HepG2 (cell line): ENCODE results near the gene MMP24OS. TPM values are rescaled to one million over a fixed set of nuclear protein-coding genes. Genes with fewer than 3 reads are reported as not detected.

ENCODE experiments used
- AGO2 ChIP-seq: fragments of 200-400 bp; formaldehyde crosslinking; optimal IDR thresholded peaks from 2 replicates; pipeline ENCODE3; 2017; ENCODE audit warnings: mild to moderate bottlenecking, low read depth, low read length, moderate library complexity
- HCFC1 ChIP-seq: fragments of 150-350 bp; IDR thresholded peaks from 2 replicates; pipeline ENCODE4 v1.6.1; 2014; ENCODE audit warnings: low read depth, low read length
- HHEX ChIP-seq: IDR thresholded peaks from 2 replicates; pipeline ENCODE4 v1.6.1; 2016; ENCODE audit warnings: control low read depth
- HNRNPH1 ChIP-seq: fragments of 200-400 bp; formaldehyde crosslinking; optimal IDR thresholded peaks from 2 replicates; pipeline ENCODE3; 2017; ENCODE audit warnings: mild to moderate bottlenecking, low read depth, low read length
- HNRNPLL ChIP-seq: fragments of 200-400 bp; formaldehyde crosslinking; IDR thresholded peaks from 2 replicates; pipeline ENCODE4 v1.6.1; 2017; ENCODE audit warnings: mild to moderate bottlenecking, low read depth, low read length; ENCODE audit not compliant: poor library complexity, severe bottlenecking
- KLF13 ChIP-seq: sonication (generic); formaldehyde crosslinking; IDR thresholded peaks from 2 replicates; pipeline ENCODE4 v1.4.0; 2020; ENCODE audit warnings: mild to moderate bottlenecking, missing genetic modification reagents
- NCOA2 ChIP-seq: sonication (generic); formaldehyde crosslinking; IDR thresholded peaks from 2 replicates; pipeline ENCODE4 v1.8.0; 2022; ENCODE audit warnings: inconsistent platforms
- NFKB2 ChIP-seq: sonication (generic); formaldehyde crosslinking; IDR thresholded peaks from 2 replicates; pipeline ENCODE4 v1.4.0; 2020; ENCODE audit warnings: missing genetic modification reagents, borderline replicate concordance
- NKX3-1 ChIP-seq: sonication (generic); formaldehyde crosslinking; IDR thresholded peaks from 2 replicates; pipeline ENCODE4 v1.5.0; 2020; ENCODE audit warnings: missing genetic modification reagents
- POGZ ChIP-seq: sonication (generic); formaldehyde crosslinking; IDR thresholded peaks from 2 replicates; pipeline ENCODE4 v1.4.0; 2020; ENCODE audit warnings: mild to moderate bottlenecking, missing genetic modification reagents
- SAFB2 ChIP-seq: sonication (generic); formaldehyde crosslinking; IDR thresholded peaks from 2 replicates; pipeline ENCODE4 v1.5.1; 2020; ENCODE audit warnings: missing genetic modification reagents, low read depth, mild to moderate bottlenecking, borderline replicate concordance
- SMAD1 ChIP-seq: sonication (generic); formaldehyde crosslinking; IDR thresholded peaks from 2 replicates; pipeline ENCODE4 v1.4.0; 2020; ENCODE audit warnings: missing genetic modification reagents, low read depth, mild to moderate bottlenecking, borderline replicate concordance
- SRSF4 ChIP-seq: fragments of 200-400 bp; formaldehyde crosslinking; IDR thresholded peaks from one replicate; pipeline ENCODE4 v1.6.1; 2018; ENCODE audit warnings: mild to moderate bottlenecking, low read depth, low read length, moderate library complexity; ENCODE audit not compliant: poor library complexity, severe bottlenecking
- TSC22D2 ChIP-seq: sonication (generic); formaldehyde crosslinking; IDR thresholded peaks from 2 replicates; pipeline ENCODE4 v1.5.1; 2020; ENCODE audit warnings: missing genetic modification reagents, mild to moderate bottlenecking, borderline replicate concordance
- ZNF121 ChIP-seq: sonication (generic); formaldehyde crosslinking; IDR thresholded peaks from 2 replicates; pipeline ENCODE4 v1.5.0; 2020; ENCODE audit warnings: mild to moderate bottlenecking, missing genetic modification reagents
- ZNF235 ChIP-seq: sonication (generic); formaldehyde crosslinking; IDR thresholded peaks from 2 replicates; pipeline ENCODE4 v1.8.1; 2023; ENCODE audit warnings: mild to moderate bottlenecking, missing genetic modification reagents, borderline replicate concordance
- ZNF264 ChIP-seq: sonication (generic); formaldehyde crosslinking; IDR thresholded peaks from 2 replicates; pipeline ENCODE4 v1.4.0; 2020; ENCODE audit warnings: missing genetic modification reagents
- ZNF530 ChIP-seq: sonication (generic); formaldehyde crosslinking; IDR thresholded peaks from 2 replicates; pipeline ENCODE4 v1.5.0; 2020; ENCODE audit warnings: low read depth, mild to moderate bottlenecking, missing genetic modification reagents
- ZNF615 ChIP-seq: sonication (generic); formaldehyde crosslinking; IDR thresholded peaks from 2 replicates; pipeline ENCODE4 v1.5.0; 2020; ENCODE audit warnings: mild to moderate bottlenecking, missing genetic modification reagents, borderline replicate concordance
- ZNF788 ChIP-seq: sonication (generic); formaldehyde crosslinking; IDR thresholded peaks from 2 replicates; pipeline ENCODE4 v1.5.0; 2020; ENCODE audit warnings: mild to moderate bottlenecking, missing genetic modification reagents, borderline replicate concordance
- ZSCAN25 ChIP-seq: sonication (generic); formaldehyde crosslinking; IDR thresholded peaks from 2 replicates; pipeline ENCODE4 v1.8.0; 2022; ENCODE audit warnings: mild to moderate bottlenecking, missing genetic modification reagents
- polyA plus RNA-seq, 8 experiments: library from polyadenylated mRNA; depleted of rRNA in 3 of 8; stranded (reverse) in 7 of 8; unstranded in 1 of 8; fragments of >200 nt; fragmentation: Illumina TruSeq in 4 of 8; extraction: Trizol in 4 of 8; gene quantifications; 2 replicates each; pipeline versions ENCODE4 v1.2.1 to v1.2.3, GENCODE V29; 2011 to 2016; ENCODE audit warnings: low read depth in 4 of 8, missing spikeins in 1 of 8, mixed read lengths in 1 of 8; ENCODE audit not compliant: insufficient read depth in 1 of 8
- total RNA-seq, 5 experiments: library from RNA; depleted of rRNA; stranded (reverse); fragments of >200 nt; fragmentation: Illumina TruSeq; extraction: Trizol; gene quantifications; 2 replicates each; pipeline ENCODE4 v1.2.3, GENCODE V29; 2016; ENCODE audit warnings: low read depth in 1 of 5
- TF ChIP-seq, protein P1 (sequence below): sonication (generic); formaldehyde crosslinking; IDR thresholded peaks from 2 replicates; pipeline ENCODE4 v1.4.0; 2020; ENCODE audit warnings: missing genetic modification reagents, borderline replicate concordance
- TF ChIP-seq, protein P2 (sequence below): sonication (generic); formaldehyde crosslinking; IDR thresholded peaks from 2 replicates; pipeline ENCODE4 v1.4.0; 2020; ENCODE audit warnings: missing genetic modification reagents, mild to moderate bottlenecking, borderline replicate concordance

Gene MMP24OS
- total and polyA plus RNA-seq, 2 of the 13 experiments (the other 11 are each of a cell fraction or from before 2014, with no cell fraction given): 6.0 to 8.5 TPM

GRCh38 chr20:35286077-35286898, 8.4 kb upstream of the MMP24OS start (continued):
- TF ChIP-seq HNRNPH1: no peak
- TF ChIP-seq SRSF4: no peak
- TF ChIP-seq HHEX (CRISPR knock-in tag): peak; percentile 53
- TF ChIP-seq TSC22D2 (CRISPR knock-in tag): peak; percentile 66
- peak; percentile 89 for TF ChIP-seq ZNF264
- TF ChIP-seq AGO2: no peak
- TF ChIP-seq HNRNPLL: no peak
- TF ChIP-seq, protein P1, sequence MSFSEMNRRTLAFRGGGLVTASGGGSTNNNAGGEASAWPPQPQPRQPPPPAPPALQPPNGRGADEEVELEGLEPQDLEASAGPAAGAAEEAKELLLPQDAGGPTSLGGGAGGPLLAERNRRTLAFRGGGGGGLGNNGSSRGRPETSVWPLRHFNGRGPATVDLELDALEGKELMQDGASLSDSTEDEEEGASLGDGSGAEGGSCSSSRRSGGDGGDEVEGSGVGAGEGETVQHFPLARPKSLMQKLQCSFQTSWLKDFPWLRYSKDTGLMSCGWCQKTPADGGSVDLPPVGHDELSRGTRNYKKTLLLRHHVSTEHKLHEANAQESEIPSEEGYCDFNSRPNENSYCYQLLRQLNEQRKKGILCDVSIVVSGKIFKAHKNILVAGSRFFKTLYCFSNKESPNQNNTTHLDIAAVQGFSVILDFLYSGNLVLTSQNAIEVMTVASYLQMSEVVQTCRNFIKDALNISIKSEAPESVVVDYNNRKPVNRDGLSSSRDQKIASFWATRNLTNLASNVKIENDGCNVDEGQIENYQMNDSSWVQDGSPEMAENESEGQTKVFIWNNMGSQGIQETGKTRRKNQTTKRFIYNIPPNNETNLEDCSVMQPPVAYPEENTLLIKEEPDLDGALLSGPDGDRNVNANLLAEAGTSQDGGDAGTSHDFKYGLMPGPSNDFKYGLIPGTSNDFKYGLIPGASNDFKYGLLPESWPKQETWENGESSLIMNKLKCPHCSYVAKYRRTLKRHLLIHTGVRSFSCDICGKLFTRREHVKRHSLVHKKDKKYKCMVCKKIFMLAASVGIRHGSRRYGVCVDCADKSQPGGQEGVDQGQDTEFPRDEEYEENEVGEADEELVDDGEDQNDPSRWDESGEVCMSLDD (CRISPR knock-in tag): no peak; the same call in 1 of the 2 replicates
- TF ChIP-seq SAFB2 (CRISPR knock-in tag): no peak; the same call in 1 of the 2 replicates
- peak; percentile 84; the same call in 1 of the 2 replicates for TF ChIP-seq ZNF788 (CRISPR knock-in tag)
- no peak for TF ChIP-seq HCFC1
- TF ChIP-seq, protein P2, sequence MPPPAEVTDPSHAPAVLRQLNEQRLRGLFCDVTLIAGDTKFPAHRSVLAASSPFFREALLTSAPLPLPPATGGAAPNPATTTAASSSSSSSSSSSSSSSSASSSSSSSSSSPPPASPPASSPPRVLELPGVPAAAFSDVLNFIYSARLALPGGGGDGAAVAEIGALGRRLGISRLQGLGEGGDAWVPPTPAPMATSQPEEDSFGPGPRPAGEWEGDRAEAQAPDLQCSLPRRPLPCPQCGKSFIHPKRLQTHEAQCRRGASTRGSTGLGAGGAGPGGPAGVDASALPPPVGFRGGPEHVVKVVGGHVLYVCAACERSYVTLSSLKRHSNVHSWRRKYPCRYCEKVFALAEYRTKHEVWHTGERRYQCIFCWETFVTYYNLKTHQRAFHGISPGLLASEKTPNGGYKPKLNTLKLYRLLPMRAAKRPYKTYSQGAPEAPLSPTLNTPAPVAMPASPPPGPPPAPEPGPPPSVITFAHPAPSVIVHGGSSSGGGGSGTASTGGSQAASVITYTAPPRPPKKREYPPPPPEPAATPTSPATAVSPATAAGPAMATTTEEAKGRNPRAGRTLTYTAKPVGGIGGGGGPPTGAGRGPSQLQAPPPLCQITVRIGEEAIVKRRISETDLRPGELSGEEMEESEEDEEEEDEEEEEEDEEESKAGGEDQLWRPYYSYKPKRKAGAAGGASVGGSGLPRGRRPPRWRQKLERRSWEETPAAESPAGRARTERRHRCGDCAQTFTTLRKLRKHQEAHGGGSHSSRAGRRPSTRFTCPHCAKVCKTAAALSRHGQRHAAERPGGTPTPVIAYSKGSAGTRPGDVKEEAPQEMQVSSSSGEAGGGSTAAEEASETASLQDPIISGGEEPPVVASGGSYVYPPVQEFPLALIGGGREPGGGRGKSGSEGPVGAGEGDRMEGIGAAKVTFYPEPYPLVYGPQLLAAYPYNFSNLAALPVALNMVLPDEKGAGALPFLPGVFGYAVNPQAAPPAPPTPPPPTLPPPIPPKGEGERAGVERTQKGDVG: 0 out of 2 replicates have a peak, but pooled peaks have one; percentile 63
- no peak for TF ChIP-seq NKX3-1 (CRISPR knock-in tag)
- 0 out of 2 replicates have a peak, but pooled peaks have one; percentile 30 for TF ChIP-seq SMAD1
- no peak for TF ChIP-seq ZNF121 (CRISPR knock-in tag)
- no peak for TF ChIP-seq NFKB2
- 0 out of 2 replicates have a peak, but pooled peaks have one; percentile 10 for TF ChIP-seq ZSCAN25 (CRISPR knock-in tag)
- TF ChIP-seq ZNF615 (CRISPR knock-in tag): no peak
- TF ChIP-seq POGZ (CRISPR knock-in tag): no peak
- no peak for TF ChIP-seq ZNF530 (CRISPR knock-in tag)
- TF ChIP-seq NCOA2 (CRISPR knock-in tag): no peak
- no peak for TF ChIP-seq KLF13 (CRISPR knock-in tag)
- no peak for TF ChIP-seq ZNF235 (CRISPR knock-in tag)
